ENCODE data around the gene GTF3C2. TPM values are rescaled to one million over a fixed set of nuclear protein-coding genes. Genes with fewer than 3 reads are reported as not detected.

Gene GTF3C2
- total and polyA plus RNA-seq, 2 of the 13 experiments (the other 11 are each of a cell fraction or from before 2014, with no cell fraction given): 77.5 to 130 TPM

DNA sequence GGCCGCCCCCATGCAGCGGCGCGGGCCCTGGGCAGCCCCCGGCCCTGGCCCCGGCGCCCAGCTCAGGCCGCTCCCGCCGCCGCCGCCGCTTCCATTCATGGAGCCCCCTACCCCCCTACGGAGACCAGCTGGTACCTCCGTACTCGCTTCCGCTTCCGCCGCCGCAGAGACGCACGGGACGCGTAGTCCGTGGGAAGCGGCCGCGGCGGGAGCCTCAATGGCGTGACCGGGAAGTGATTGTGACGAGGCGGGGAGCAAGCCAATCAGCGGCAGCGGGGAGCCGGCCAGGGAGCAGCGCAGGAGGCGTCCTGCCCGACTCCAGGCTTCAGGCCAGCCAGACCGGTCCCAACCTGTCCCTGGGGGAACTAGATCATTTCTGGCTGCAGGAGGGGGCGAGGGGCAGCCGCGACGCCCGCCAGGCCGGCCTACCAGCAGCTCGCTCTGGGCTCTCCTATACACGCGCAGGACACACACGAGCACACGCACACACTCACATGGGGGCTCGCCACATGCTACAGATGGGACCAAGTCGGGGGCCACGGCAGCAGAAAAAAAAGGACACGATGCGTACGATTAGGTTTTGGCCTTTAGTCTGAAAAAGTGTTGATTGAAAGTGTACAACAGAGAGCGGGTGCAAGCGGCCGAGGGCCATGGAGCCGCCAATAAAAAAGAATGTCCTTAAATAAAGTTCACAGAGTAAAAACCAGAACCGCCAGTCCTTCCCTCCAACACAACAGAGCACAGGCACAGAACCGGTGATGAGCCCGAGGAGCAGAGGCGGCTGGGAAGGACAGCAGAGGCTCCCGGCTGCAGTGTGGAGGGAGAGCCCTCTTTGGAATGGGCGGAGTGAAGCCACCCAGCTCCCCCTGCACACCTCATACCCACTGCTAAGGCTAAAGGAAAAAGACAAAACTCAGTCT lies 24.3 kb upstream of the GTF3C2 start, which contains the start of gene ZNF513 (continued):
- TF ChIP-seq ZNF274 (CRISPR knock-in tag; IDR thresholded peaks at IDR 0.05) (peak; percentile 76; the same call in 1 of the 2 replicates), AGO2 (optimal IDR thresholded peaks at IDR 0.05; ENCODE audit: low read depth, low read length) (peak; percentile 99), ZFP1 (CRISPR knock-in tag; IDR thresholded peaks at IDR 0.05) (no peak), SOX13 (IDR thresholded peaks at IDR 0.05) (no peak), SOX13 (CRISPR knock-in tag; conservative IDR thresholded peaks at IDR 0.05 in 1 of 2, IDR thresholded peaks at IDR 0.05 in 1 of 2) (no peak), ZNF614 (CRISPR knock-in tag; IDR thresholded peaks at IDR 0.05; ENCODE audit: borderline replicate concordance) (no peak), TCF12 (IDR thresholded peaks at IDR 0.05) (no peak), TCF12 (CRISPR knock-in tag; IDR thresholded peaks at IDR 0.05) (0 out of 2 replicates have a peak, but pooled peaks have one; percentile 36), TBX2 (CRISPR knock-in tag; IDR thresholded peaks at IDR 0.05; ENCODE audit: borderline replicate concordance) (no peak), IKZF4 (CRISPR knock-in tag; IDR thresholded peaks at IDR 0.05; ENCODE audit: borderline replicate concordance, low read depth, not compliant biosample characterization) (peak; percentile 79), ZNF383 (CRISPR knock-in tag; IDR thresholded peaks at IDR 0.05; ENCODE audit: borderline replicate concordance) (no peak), ZFAT (CRISPR knock-in tag; conservative IDR thresholded peaks at IDR 0.05) (no peak), SP140L (CRISPR knock-in tag; IDR thresholded peaks at IDR 0.05; ENCODE audit: borderline replicate concordance) (no peak), CBFB (CRISPR knock-in tag; IDR thresholded peaks at IDR 0.05) (no peak), CENPX (CRISPR knock-in tag; IDR thresholded peaks at IDR 0.05) (no peak)
- TF ChIP-seq, protein P1, sequence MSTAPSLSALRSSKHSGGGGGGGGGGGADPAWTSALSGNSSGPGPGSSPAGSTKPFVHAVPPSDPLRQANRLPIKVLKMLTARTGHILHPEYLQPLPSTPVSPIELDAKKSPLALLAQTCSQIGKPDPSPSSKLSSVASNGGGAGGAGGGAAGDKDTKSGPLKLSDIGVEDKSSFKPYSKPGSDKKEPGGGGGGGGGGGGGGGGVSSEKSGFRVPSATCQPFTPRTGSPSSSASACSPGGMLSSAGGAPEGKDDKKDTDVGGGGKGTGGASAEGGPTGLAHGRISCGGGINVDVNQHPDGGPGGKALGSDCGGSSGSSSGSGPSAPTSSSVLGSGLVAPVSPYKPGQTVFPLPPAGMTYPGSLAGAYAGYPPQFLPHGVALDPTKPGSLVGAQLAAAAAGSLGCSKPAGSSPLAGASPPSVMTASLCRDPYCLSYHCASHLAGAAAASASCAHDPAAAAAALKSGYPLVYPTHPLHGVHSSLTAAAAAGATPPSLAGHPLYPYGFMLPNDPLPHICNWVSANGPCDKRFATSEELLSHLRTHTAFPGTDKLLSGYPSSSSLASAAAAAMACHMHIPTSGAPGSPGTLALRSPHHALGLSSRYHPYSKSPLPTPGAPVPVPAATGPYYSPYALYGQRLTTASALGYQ (CRISPR knock-in tag; IDR thresholded peaks at IDR 0.05): no peak
- TF ChIP-seq, protein P2, sequence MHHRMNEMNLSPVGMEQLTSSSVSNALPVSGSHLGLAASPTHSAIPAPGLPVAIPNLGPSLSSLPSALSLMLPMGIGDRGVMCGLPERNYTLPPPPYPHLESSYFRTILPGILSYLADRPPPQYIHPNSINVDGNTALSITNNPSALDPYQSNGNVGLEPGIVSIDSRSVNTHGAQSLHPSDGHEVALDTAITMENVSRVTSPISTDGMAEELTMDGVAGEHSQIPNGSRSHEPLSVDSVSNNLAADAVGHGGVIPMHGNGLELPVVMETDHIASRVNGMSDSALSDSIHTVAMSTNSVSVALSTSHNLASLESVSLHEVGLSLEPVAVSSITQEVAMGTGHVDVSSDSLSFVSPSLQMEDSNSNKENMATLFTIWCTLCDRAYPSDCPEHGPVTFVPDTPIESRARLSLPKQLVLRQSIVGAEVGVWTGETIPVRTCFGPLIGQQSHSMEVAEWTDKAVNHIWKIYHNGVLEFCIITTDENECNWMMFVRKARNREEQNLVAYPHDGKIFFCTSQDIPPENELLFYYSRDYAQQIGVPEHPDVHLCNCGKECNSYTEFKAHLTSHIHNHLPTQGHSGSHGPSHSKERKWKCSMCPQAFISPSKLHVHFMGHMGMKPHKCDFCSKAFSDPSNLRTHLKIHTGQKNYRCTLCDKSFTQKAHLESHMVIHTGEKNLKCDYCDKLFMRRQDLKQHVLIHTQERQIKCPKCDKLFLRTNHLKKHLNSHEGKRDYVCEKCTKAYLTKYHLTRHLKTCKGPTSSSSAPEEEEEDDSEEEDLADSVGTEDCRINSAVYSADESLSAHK (CRISPR knock-in tag; IDR thresholded peaks at IDR 0.05; ENCODE audit: borderline replicate concordance): no peak
- TF ChIP-seq, protein P3, sequence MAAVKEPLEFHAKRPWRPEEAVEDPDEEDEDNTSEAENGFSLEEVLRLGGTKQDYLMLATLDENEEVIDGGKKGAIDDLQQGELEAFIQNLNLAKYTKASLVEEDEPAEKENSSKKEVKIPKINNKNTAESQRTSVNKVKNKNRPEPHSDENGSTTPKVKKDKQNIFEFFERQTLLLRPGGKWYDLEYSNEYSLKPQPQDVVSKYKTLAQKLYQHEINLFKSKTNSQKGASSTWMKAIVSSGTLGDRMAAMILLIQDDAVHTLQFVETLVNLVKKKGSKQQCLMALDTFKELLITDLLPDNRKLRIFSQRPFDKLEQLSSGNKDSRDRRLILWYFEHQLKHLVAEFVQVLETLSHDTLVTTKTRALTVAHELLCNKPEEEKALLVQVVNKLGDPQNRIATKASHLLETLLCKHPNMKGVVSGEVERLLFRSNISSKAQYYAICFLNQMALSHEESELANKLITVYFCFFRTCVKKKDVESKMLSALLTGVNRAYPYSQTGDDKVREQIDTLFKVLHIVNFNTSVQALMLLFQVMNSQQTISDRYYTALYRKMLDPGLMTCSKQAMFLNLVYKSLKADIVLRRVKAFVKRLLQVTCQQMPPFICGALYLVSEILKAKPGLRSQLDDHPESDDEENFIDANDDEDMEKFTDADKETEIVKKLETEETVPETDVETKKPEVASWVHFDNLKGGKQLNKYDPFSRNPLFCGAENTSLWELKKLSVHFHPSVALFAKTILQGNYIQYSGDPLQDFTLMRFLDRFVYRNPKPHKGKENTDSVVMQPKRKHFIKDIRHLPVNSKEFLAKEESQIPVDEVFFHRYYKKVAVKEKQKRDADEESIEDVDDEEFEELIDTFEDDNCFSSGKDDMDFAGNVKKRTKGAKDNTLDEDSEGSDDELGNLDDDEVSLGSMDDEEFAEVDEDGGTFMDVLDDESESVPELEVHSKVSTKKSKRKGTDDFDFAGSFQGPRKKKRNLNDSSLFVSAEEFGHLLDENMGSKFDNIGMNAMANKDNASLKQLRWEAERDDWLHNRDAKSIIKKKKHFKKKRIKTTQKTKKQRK (IDR thresholded peaks at IDR 0.05; ENCODE audit: low read length): no peak
